GM19351 (cell line): ENCODE data around the gene CXorf51A.
"Not testable (repeated sequence)": the region's sequence is repeated elsewhere in the genome, so short reads cannot be mapped to it uniquely, and the experiment has no call there.

Experiments used
- ATAC-seq: cut with Tn5 transposase; IDR thresholded peaks from one replicate; pipeline ENCODE4 v1.9.1; 2021; ENCODE audit warnings: mild to moderate bottlenecking, moderate library complexity; ENCODE audit not compliant: unreplicated experiment

Gene CXorf51A

DNA sequence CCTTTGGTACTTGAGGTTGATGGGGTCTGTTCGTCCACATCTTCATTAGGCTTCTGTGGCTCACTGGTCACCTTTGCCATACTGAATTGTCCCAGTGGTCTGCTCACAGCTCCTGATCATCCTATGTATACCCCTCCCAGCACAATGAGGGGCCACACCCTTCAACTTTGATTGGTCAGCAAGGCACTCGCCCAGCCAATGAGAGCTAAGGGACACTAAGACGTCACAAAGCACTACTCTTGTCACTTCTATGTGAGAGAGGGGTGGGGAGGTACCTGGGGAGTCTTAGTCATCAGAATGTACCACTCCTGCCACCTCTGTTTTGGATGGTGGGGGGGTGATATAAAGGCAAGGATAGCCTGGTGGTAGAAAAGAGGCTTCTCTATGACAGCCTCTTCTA lies at the start of gene CXorf51A:
CXorf51A (minus strand) TSS at position 101 of the 400 bp plus-strand sequence; CDS start at position 80, 21 bp downstream.
- not testable (repeated sequence) for ATAC-seq

GRCh38 chrX:146863566-146863965 lies 49.0 kb upstream of the CXorf51A start:
- ATAC-seq = no peak

- no peak for ATAC-seq
These were observed 39.7 kb upstream of the CXorf51A start for GRCh38 chrX:146854281-146854680.

- no peak for ATAC-seq
These were observed 17.4 kb upstream of the CXorf51A start for GRCh38 chrX:146831994-146832393.

- ATAC-seq = not testable (repeated sequence)
These were observed 5.1 kb downstream of the CXorf51A start, which contains the start of gene CXorf51B for GRCh38 chrX:146809471-146809870. Gene CXorf51B (plus strand): TSS chrX:146809771. CDS start chrX:146809792, 21 bp downstream.
